Measurements from ENCODE around the gene GET3.

The GET3 gene

GRCh38 chr19:12779162-12779993, 42.1 kb downstream of the GET3 start:
- Histone ChIP-seq H3K27me3 (ENCODE audit: insufficient read depth, low read length, poor library complexity) (no peaks in the 10 kb centered on the region), H3K79me2 (ENCODE audit: insufficient read depth, low read length) (no peaks in the 10 kb centered on the region), H4K20me1 (ENCODE audit: insufficient read depth, low read length) (no peaks in the 10 kb centered on the region), H3K9ac (ENCODE audit: low read depth, low read length) (peak overlapping the region; percentile 63), H3K27ac (ENCODE audit: low read length) (peak overlapping the region; percentile 80), H3K4me2 (ENCODE audit: insufficient read depth, low read length) (peak overlapping the region; percentile 90), H3K36me3 (ENCODE audit: insufficient read depth, low read length) (no peaks in the 10 kb centered on the region), H3K9me3 (ENCODE audit: insufficient read depth, low read length, severe bottlenecking) (no peaks in the 10 kb centered on the region), H2AFZ (ENCODE audit: low read depth, low read length) (peak overlapping the region; percentile 78), H3K4me1 (ENCODE audit: insufficient read depth, low read length) (peaks cover 70% of the 10 kb centered on the region), H3K4me3 (ENCODE audit: low read depth in 1 of 2, low read length in 2 of 2) (peak overlapping the region in 1 of 2 experiments; percentile 63; a peak in 2 of 4 replicates)
- peak; percentile 37 for DNase-seq
- TF ChIP-seq CTCF (IDR thresholded peaks at IDR 0.05; ENCODE audit: borderline replicate concordance, extremely low read depth, low read length, poor library complexity, severe bottlenecking) (peak; percentile 31), EZH2 (IDR thresholded peaks at IDR 0.05; ENCODE audit: borderline replicate concordance, low read depth, low read length, severe bottlenecking) (no peak)
- no peak for ATAC-seq (ENCODE audit: insufficient read depth, low read depth)

GRCh38 chr19:12782174-12782423, 44.8 kb downstream of the GET3 start:
- no peaks in the 10 kb centered on the region for H3K27me3 ChIP-seq (ENCODE audit: insufficient read depth, low read length, poor library complexity)
- no peak for TF ChIP-seq CTCF (IDR thresholded peaks at IDR 0.05; ENCODE audit: borderline replicate concordance, extremely low read depth, low read length, poor library complexity, severe bottlenecking)
- TF ChIP-seq EZH2 (IDR thresholded peaks at IDR 0.05; ENCODE audit: borderline replicate concordance, low read depth, low read length, severe bottlenecking): no peak
- no peaks in the 10 kb centered on the region; the same call in 1 of the 2 replicates for H4K20me1 ChIP-seq (ENCODE audit: insufficient read depth, low read length)
- H3K9ac ChIP-seq (ENCODE audit: low read depth, low read length): peak overlapping the region; percentile 84
- peak overlapping the region; percentile 76 for H3K27ac ChIP-seq (ENCODE audit: low read length)
- H3K4me2 ChIP-seq (ENCODE audit: insufficient read depth, low read length): peak overlapping the region; percentile 97
- DNase-seq: no peak
- no peaks in the 10 kb centered on the region for H3K36me3 ChIP-seq (ENCODE audit: insufficient read depth, low read length)
- H3K9me3 ChIP-seq (ENCODE audit: insufficient read depth, low read length, severe bottlenecking): no peaks in the 10 kb centered on the region
- no peaks in the 10 kb centered on the region for H3K79me2 ChIP-seq (ENCODE audit: insufficient read depth, low read length)
- H2AFZ ChIP-seq (ENCODE audit: low read depth, low read length): peak overlapping the region; percentile 65
- H3K4me3 ChIP-seq (ENCODE audit: low read depth in 1 of 2, low read length in 2 of 2): peak overlapping the region; percentile 31 to 77; a peak in 3 of 4 replicates
- peaks cover 73% of the 10 kb centered on the region for H3K4me1 ChIP-seq (ENCODE audit: insufficient read depth, low read length)
- no peak for ATAC-seq (ENCODE audit: insufficient read depth, low read depth)

DNA sequence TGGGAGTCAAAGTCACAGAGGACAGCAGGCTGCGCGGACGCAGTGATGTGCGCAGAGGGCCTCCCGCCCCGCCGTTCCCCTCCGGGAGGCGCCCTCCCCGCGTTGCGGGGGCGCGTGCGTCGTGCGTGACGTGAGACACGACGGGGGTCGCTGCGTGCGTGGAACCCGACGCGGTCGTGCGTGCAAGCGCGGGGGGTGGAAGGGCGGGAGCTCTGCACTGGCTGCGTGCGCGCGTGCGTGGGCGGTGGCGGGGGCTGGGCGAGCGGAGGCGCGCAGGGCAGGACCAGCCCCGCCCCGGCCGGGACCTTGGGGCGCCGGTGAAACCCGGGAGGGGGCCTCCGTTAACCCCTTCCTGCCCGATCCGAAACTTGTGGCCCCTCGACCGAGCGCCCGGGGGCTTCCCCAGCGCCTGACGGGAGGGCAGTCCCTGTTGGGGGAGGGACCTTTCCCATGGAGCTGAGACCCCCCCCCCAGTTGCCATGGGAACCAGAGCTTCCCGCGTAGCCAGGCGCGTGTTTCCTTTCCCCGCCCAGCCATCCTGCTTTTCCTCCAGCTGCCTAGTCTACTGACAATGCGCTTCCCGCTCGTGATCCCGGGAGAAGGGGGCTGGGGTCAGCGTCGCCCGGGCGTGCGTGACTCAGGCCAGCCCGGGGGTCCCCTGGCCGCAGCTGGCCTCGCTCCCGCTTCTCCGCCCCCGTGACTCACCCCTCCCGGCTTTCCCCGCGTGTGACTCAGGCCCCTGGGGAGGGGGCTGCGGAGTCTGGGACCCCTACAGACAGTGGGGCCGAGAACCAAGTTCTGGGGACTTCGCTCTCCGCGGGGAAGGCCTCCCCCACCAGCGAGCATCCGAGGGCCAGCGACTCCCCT, 45.4 kb downstream of the GET3 start:
- Histone ChIP-seq H3K79me2 (ENCODE audit: insufficient read depth, low read length) (no peaks in the 10 kb centered on the region), H3K9ac (ENCODE audit: low read depth, low read length) (peak overlapping the region; percentile 84), H3K4me2 (ENCODE audit: insufficient read depth, low read length) (peak overlapping the region; percentile 97), H4K20me1 (ENCODE audit: insufficient read depth, low read length) (no peaks in the 10 kb centered on the region; the same call in 1 of the 2 replicates), H2AFZ (ENCODE audit: low read depth, low read length) (peak overlapping the region; percentile 65), H3K4me3 (ENCODE audit: low read depth in 1 of 2, low read length in 2 of 2) (peak overlapping the region; percentile 31 to 77; a peak in 3 of 4 replicates), H3K9me3 (ENCODE audit: insufficient read depth, low read length, severe bottlenecking) (no peaks in the 10 kb centered on the region), H3K4me1 (ENCODE audit: insufficient read depth, low read length) (peaks cover 67% of the 10 kb centered on the region), H3K27me3 (ENCODE audit: insufficient read depth, low read length, poor library complexity) (no peaks in the 10 kb centered on the region), H3K27ac (ENCODE audit: low read length) (peak overlapping the region; percentile 76), H3K36me3 (ENCODE audit: insufficient read depth, low read length) (no peaks in the 10 kb centered on the region)
- ATAC-seq (ENCODE audit: insufficient read depth, low read depth): peak; percentile 43
- peak; percentile 85 for DNase-seq
- TF ChIP-seq EZH2 (IDR thresholded peaks at IDR 0.05; ENCODE audit: borderline replicate concordance, low read depth, low read length, severe bottlenecking) (no peak), CTCF (IDR thresholded peaks at IDR 0.05; ENCODE audit: borderline replicate concordance, extremely low read depth, low read length, poor library complexity, severe bottlenecking) (peak; percentile 36)

Data from DND-41 (cell line).